ENCODE measurements around the gene NXPH2.
"Not testable (repeated sequence)": the region's sequence is repeated elsewhere in the genome, so short reads cannot be mapped to it uniquely, and the experiment has no call there.

Gene NXPH2

DNA sequence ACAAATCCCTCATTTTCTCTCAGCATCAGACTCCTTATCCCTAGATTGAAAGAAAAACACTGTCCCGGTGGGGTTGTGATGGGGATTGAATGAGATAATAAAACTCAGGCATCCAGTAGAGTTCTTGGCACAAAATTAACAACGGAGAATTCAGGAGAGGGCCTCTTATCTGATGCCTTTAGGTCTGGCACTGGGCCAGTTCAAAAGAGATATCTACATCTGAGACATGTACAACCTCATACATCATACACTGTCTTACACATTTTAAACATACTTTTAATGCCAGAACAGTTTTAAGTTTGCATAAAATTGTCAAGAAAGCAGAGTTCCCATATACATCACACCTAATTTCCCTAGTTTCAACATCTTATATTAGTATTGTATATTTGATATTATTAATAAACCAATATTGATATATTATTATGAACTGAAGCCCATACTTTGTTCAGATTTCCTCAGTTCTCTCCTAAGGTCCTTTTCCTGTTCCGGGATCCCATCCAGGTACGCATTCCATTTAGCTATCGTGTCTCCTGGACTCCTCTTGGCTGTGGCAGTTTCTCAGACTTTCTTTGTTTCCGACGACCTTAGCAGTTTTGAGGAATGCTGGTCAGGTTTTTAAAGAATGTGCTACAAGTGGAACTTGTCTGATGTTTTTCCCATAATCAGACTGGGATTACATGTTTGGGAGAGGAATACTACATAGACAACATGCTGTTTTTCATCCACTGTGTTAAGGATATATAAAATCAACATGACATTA is 27.8 kb downstream of the NXPH2 start:
- DNase-seq: no peak

DNA sequence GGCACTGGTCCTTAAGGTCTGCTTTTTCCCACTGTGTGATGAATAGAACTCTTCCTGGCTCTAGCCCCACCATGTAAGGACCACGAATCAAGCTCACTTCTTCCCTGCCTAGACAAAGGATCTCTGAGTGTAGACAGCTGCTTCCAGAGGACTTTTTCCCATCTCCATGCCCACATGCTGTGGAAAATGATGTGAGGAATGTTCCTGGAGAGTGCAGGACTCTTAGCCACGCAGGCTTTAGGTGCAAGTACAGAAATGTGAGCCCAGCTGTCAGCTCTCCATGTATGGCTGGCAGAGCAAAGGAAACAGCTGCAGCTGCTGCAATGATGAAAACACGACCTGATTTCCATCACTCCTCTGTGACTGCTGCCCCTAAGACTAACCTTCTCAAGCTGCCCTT is 35.5 kb downstream of the NXPH2 start:
- DNase-seq: no peak

GRCh38 chr2:138742441-138743057 is 37.6 kb downstream of the NXPH2 start:
- DNase-seq: no peak

- no peak for DNase-seq
These were observed 38.3 kb downstream of the NXPH2 start for GRCh38 chr2:138741851-138742250.

- not testable (repeated sequence) for DNase-seq
These were observed 43.1 kb downstream of the NXPH2 start for GRCh38 chr2:138737009-138737554.

- DNase-seq: no peak
These were observed 47.5 kb downstream of the NXPH2 start for GRCh38 chr2:138732651-138733050.

DNA sequence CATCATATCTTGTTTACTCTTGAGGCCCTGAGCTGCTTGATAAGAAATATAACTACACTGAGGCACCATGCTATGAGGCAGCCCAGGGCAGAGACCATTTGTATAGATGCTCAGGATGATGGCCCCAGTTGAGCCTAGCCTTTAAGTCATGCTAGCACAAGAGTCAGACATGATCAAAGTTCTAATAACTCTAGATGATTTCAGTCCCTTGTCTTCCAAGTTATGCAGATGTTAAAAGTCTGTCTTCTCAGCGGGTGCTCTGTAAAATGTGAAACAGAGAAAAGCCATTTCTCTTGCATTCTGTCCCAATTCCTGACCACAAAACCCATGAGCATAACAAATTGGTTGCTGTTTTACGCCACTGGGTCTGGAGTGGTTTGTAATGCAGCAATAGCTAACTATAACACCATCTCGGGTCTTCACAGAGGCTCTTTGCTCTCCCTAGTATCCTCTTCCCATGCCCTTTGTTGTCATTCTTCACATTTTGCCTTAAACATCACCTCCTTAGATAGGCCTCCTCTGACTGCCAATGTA is 49.6 kb downstream of the NXPH2 start:
- DNase-seq: no peak

DNA sequence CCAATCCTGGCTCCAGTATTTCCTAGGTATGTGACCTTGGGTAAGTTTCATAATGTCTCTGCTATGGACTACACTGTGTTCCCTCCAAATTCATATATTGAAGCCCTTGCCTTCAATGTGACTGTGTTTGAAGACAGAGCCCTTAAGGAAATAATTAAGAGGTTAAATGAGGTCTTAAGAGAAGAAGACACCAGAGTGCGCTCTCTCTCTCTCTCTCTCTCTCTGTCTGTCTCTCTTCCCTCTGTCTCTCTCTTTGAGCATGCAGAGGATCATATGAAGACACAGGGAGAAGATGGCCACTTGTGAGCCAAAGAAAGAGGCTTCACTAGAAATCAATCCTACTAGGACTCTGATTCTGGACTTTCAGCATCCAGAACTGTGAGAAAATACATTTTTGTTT is 52.2 kb downstream of the NXPH2 start:
- no peak for DNase-seq

GRCh38 chr2:138726681-138727080 is 53.5 kb downstream of the NXPH2 start:
- DNase-seq: no peak

GRCh38 chr2:138724729-138725459 is 55.3 kb downstream of the NXPH2 start:
- no peak for DNase-seq

DNA sequence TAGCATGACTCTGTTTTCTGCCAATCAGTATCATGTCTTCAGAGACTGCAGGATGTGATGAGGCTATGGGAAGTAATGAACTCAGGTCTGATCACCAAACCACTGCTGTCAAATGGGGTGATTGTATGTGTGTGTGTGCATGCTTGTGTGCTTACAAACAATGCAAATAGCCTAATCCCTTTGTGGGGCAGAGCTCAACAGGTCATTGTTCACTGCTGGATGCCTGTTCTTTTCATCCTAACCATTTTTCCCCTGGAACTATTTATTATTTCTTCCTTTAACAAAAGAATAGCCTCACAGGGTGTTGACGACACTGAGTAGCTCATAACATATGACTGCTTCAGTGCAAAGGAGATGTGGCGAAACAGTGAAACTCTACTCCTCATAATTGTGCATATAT is 55.9 kb downstream of the NXPH2 start:
- no peak for DNase-seq

- DNase-seq: no peak
These were observed 56.8 kb downstream of the NXPH2 start for GRCh38 chr2:138723196-138723987.

- DNase-seq: no peak
These were observed 57.9 kb downstream of the NXPH2 start for GRCh38 chr2:138722316-138722715.

GRCh38 chr2:138720035-138720838 is 60.0 kb downstream of the NXPH2 start:
- DNase-seq: no peak

GRCh38 chr2:138718405-138718804 is 61.8 kb downstream of the NXPH2 start:
- DNase-seq: no peak

DNA sequence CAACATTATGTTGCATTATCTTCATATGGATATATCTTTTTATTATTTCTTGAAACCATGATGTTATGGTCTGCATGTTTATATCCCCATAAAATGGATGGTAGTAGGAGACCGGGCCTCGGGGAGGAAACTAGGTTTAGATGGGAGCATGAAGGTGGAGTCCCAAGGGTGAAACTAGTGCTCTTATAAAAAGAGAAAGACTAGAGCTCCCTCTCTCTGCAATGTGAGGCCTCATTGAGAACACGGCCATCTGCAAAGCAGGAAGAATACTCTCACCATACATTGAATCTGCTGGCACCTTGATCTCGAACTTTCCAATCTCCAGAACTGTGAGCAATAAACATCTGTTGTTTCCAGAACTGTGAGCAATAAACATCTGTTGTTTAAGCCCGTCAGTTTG is 64.0 kb downstream of the NXPH2 start:
- DNase-seq: no peak

GRCh38 chr2:138713504-138713903 is 66.7 kb downstream of the NXPH2 start:
- DNase-seq: no peak

- no peak for DNase-seq
These were observed 67.1 kb downstream of the NXPH2 start for GRCh38 chr2:138713069-138713496.

DNA sequence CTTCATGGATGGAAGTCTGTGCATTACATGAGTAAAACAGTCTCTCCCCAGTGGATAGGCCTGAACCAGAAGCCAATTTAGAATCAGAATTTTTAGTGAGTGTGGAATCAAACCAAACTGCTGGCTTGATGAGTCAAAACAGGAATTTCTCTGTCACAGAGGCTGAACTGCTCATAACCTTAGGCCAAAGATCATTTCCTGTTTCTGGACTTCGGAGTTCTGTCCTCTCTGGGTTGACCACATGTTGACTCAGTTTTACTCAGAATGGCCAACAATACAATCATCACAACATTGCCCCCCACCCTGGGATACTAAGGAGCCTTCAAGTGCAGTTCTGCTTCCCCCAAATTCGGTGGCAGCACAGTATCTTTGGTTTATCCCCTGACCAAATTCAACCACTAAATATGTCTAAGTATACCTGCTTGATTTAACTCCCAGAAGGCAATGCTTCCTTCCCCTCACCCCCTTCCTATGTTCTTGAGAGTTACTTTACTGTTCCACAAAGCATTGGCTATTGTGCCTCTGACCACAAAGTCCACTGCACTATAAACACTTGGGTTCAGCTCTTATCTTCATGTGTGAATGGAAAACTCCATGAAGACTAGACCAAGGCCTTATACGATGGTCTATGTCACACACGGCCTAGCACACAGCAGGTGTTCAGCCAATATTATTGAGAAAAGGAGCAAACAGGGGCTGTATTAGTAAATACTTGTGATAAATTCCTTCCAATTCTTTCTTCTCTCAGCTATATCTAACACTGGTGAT is 67.8 kb downstream of the NXPH2 start:
- no peak for DNase-seq

- DNase-seq: no peak
These were observed 68.4 kb downstream of the NXPH2 start for GRCh38 chr2:138711812-138712211.

DNA sequence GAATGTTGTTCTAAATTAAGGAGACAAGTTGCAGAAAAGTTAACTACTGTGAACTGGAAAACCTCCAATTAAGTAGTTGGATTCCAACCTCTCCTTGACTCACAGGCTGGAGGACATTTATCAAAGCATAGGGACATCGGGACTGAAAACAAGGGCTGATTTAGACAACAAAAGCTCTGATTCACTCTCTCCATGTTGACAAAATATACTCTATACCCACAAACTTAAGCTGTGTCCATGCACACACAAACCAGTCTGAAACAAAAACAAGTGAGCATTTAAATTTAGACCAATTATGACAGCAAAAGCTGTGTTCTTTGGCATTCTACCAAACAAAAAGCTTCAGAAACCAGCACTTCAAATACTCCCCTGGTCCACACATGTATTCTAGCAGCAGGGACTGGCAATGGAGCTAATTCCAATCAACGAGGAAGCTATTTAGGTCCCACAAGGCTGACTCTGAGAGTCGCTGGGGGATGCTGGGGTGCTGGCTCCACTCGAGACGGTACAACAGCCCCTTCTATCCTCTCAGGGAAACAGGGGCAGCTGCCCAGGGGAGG is 71.4 kb downstream of the NXPH2 start:
- DNase-seq: no peak

Data from bone marrow (tissue), 2 donors.